HG02885 (cell line): ENCODE data around the gene CTTN.
"Not testable (repeated sequence)": the region's sequence is repeated elsewhere in the genome, so short reads cannot be mapped to it uniquely, and the experiment has no call there.

Experiments used
- ATAC-seq: cut with Tn5 transposase; IDR thresholded peaks from one replicate; pipeline ENCODE4 v1.9.1; 2021; ENCODE audit warnings: mild to moderate bottlenecking; ENCODE audit not compliant: unreplicated experiment, poor library complexity

Gene CTTN

DNA sequence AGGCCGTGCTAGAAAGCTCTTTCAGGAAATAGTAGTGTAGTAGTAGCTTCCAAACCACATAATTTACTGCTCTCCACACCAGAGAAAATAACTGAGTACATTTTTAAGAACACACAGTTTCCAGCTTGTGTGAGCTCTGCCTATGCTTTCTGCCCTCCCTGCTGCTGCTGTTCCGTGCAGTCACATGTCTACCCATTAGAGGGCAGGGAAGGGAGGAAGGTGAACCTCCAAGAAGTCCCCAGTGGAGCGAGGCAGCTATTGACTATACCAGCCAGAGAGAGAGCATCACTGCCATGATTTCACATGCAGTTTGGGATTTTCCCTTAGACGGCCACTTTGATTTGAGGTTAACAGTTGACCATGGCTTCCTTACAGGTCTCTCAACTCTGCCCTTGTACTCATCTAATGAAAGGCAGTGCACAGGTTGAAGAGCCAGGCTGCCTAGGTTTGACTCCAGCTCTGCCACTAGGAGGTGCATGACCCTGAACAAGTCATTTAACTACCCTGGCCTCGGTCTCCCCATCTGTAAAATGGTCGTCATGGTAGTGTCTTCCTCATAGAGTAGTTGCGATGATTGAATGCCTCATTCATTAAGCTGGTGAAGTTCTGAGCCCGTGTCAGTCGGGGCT, 19.7 kb upstream of the CTTN start:
- ATAC-seq, result no peak

DNA sequence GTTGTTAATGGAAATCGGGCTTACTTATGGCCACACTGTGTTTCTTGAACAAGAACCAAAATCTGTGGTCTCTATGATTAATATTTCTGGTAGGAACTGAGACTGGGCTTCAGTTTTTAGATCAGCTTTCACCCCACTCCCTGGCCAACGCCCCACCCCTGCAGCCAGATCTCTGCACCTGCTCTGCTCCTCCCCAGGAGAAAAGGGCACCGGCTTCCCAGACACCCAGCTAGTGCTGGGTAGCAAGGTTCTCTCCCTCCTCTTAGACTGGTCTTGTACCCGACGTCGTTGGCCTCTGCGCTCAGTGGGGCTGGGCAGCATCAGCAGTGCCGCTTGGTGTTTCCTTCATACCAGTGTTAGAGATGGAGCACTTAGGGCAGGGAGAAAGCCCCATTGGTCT, 17.0 kb upstream of the CTTN start:
- no peak for ATAC-seq

GRCh38 chr11:70381872-70382861, 16.2 kb upstream of the CTTN start:
- ATAC-seq, result no peak

GRCh38 chr11:70383664-70384565, 14.4 kb upstream of the CTTN start:
- no peak for ATAC-seq

- ATAC-seq, result no peak
Observed at GRCh38 chr11:70384566-70385152, 13.7 kb upstream of the CTTN start.

- ATAC-seq, result no peak
Observed at GRCh38 chr11:70387564-70387963, 10.8 kb upstream of the CTTN start.

GRCh38 chr11:70389201-70389600, 9.1 kb upstream of the CTTN start:
- ATAC-seq, result no peak

DNA sequence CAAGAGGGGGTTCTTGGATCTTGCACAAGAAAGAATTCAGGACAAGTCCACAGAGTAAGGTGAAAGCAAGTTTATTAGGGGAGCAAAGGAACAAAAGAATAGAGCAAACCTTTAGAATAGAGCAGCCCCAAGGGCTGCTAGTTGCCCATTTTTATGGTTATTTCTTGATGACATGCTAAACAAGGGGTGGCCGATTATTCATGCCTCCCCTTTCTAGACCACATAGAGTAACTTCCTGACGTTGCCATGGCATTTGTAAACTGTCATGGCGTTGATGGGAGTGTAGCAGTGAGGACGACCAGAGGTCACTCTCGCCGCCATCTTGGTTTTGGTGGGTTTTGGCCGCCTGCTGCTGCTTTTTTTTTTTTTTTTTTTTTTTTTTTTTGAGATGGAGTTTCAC, 7.4 kb upstream of the CTTN start:
- ATAC-seq, result not testable (repeated sequence)

- no peak for ATAC-seq
Observed at GRCh38 chr11:70394211-70394950, 3.9 kb upstream of the CTTN start.

GRCh38 chr11:70397336-70397982, 870 bp upstream of the CTTN start:
- ATAC-seq, result no peak

DNA sequence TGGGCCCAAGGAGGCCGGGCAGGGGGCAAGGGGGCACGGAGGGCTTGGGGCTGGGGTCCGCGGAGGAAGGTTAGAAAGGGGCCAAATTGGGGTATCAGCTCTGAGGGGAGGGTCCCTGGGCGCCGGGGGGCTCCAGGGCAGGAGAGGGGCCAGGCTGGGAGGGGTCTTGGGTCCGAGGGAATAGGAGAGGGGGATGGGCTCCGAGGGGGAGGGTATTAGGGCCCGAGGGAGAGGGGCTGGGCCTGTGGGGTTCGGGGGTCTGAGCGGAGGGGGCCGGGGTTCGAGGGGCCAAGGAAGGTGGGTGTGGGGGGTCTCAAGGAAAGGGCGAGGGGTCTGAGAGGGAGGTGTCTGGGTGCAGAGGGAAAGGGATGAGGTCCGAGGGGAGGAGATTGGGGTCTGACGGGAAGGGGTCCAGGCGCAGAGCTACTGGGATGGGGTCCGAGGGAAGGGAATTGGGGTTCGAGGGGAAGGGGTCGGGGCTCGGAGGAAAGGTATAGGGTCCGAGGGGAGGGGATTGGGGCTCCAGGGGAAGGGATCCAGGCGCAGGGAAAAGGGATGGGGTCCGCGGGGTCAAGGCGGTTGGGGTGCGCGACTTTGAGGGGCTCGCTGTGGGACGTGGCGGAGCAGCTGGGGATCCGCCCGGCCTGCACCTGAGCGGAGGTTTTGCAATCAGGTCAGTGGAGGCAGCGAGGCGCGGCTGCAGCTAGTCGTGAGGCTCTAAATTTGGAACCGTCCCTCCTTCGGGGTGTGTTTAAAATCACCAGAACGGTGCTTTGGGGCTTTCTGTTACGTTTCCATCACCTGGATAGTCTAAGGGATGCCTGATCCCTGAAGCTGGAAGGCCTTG, 728 bp downstream of the CTTN start:
- no peak for ATAC-seq

GRCh38 chr11:70399681-70400112, 1.4 kb downstream of the CTTN start:
- no peak for ATAC-seq

- no peak for ATAC-seq
Observed at GRCh38 chr11:70400643-70401042, 2.3 kb downstream of the CTTN start.

- no peak for ATAC-seq
Observed at GRCh38 chr11:70402016-70402415, 3.7 kb downstream of the CTTN start.

DNA sequence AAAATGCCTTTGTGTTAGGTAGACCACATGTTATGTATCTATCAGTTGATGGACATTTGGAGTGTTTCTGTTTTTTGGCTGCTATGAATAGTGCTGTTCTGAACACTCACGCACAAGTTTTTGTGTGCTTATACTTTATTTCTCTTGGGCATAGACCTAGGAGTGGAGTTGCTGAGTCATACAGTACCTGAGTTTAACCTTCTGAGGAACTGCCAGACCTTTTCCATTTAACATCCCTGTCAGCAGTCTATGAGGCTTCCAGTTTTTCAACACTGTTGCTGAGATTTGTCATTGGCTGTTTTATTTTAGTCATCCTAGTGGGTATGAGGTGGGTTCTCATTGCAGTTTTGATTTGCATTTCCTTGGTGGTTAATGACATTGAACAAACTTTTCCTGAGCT, 4.4 kb downstream of the CTTN start:
- no peak for ATAC-seq

DNA sequence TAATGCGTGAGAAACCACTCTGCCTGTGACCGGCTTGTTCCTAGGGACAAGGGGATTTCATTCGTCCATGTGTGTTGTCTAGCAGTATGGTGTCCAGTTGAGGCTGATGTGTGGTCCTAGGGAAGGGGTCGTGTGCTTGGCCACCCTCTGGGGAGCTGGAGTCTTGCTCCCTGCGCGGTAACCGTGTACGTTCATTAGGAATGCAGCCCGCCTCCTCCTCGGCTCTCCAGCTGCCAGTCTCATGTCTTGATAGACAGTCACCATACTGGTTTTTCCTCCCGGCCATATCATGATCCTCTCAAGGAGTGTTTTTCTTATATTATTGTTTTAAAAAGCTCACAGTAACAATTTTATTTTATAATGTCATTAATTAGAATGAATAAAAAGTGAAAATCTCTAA, 5.9 kb downstream of the CTTN start:
- ATAC-seq, result no peak

GRCh38 chr11:70405679-70406395, 7.5 kb downstream of the CTTN start:
- ATAC-seq, result no peak

- no peak for ATAC-seq
Observed at GRCh38 chr11:70407121-70407520, 8.8 kb downstream of the CTTN start.
